ENCODE measurements around the gene OR4C45.

DNA sequence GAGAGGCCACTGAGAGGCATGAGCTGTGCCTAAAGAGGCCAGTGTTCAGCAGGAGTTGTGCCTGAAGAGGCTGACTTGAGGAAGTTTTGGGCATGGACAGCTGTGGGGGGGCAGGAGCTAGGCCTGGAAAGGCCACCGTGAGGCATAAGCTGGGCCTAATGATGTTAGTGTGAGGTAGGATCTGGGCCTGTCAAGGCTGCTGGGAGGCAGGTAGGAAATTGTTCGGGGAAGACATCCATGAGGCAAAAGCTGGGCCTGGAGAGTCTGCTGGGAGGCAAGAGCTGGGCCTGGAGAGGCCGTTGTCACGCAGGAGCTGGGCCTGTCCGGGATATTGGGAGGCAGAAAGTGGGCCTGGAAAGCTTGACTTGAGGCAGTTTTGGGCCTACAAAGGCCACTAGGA lies 44.9 kb downstream of the OR4C45 start:
- TF ChIP-seq, protein P1, sequence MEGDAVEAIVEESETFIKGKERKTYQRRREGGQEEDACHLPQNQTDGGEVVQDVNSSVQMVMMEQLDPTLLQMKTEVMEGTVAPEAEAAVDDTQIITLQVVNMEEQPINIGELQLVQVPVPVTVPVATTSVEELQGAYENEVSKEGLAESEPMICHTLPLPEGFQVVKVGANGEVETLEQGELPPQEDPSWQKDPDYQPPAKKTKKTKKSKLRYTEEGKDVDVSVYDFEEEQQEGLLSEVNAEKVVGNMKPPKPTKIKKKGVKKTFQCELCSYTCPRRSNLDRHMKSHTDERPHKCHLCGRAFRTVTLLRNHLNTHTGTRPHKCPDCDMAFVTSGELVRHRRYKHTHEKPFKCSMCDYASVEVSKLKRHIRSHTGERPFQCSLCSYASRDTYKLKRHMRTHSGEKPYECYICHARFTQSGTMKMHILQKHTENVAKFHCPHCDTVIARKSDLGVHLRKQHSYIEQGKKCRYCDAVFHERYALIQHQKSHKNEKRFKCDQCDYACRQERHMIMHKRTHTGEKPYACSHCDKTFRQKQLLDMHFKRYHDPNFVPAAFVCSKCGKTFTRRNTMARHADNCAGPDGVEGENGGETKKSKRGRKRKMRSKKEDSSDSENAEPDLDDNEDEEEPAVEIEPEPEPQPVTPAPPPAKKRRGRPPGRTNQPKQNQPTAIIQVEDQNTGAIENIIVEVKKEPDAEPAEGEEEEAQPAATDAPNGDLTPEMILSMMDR (IDR thresholded peaks at IDR 0.05) = no peak
- TF ChIP-seq POLR2A (IDR thresholded peaks at IDR 0.05; ENCODE audit: low read depth) (no peak), EP300 (IDR thresholded peaks at IDR 0.05) (no peak), POLR2AphosphoS5 (IDR thresholded peaks at IDR 0.05) (no peak)
